Measurements from ENCODE around the gene DUSP2.
A peak's percentile ranks its signal among the peaks of the same experiment; 100 is the strongest.

GRCh38 chr2:96145036-96145847 lies at the start of gene DUSP2:
- peak in 1 of 7 experiments; percentile 3 for TF ChIP-seq CTCF (IDR thresholded peaks at IDR 0.05)
- peak; percentile 62 to 77 (median 62) for TF ChIP-seq POLR2A (IDR thresholded peaks at IDR 0.05)

All from body of pancreas (tissue), 4 donors.